GM18508 (cell line): ENCODE results near the gene THUMPD2.
A peak's percentile ranks its signal among the peaks of the same experiment; 100 is the strongest.

ENCODE experiments used
- ATAC-seq: cut with Tn5 transposase; IDR thresholded peaks from one replicate; pipeline ENCODE4 v1.9.1; 2021; ENCODE audit warnings: moderate number of reproducible peaks; ENCODE audit not compliant: insufficient read depth, unreplicated experiment

The THUMPD2 gene

GRCh38 chr2:39762448-39762847 is 16.6 kb downstream of the THUMPD2 start:
- ATAC-seq, result no peak

- ATAC-seq, result no peak
Observed at GRCh38 chr2:39757156-39757555, 21.9 kb downstream of the THUMPD2 start.

- ATAC-seq, result no peak
Observed at GRCh38 chr2:39755466-39755865, 23.6 kb downstream of the THUMPD2 start.

- ATAC-seq, result no peak
Observed at GRCh38 chr2:39743269-39743776, 35.7 kb downstream of the THUMPD2 start.

GRCh38 chr2:39741871-39742270 is 37.2 kb downstream of the THUMPD2 start:
- ATAC-seq, result no peak

GRCh38 chr2:39739386-39739785 is 39.7 kb downstream of the THUMPD2 start:
- ATAC-seq, result peak; percentile 39

- ATAC-seq, result no peak
Observed at GRCh38 chr2:39738936-39739335, 40.1 kb downstream of the THUMPD2 start.

- ATAC-seq, result no peak
Observed at GRCh38 chr2:39737661-39738060, 41.4 kb downstream of the THUMPD2 start.

GRCh38 chr2:39736640-39737039 is 42.4 kb downstream of the THUMPD2 start:
- ATAC-seq, result no peak

- no peak for ATAC-seq
Observed at GRCh38 chr2:39735648-39736047, 43.4 kb downstream of the THUMPD2 start.

- ATAC-seq, result no peak
Observed at GRCh38 chr2:39734445-39734844, 44.6 kb downstream of the THUMPD2 start.

GRCh38 chr2:39733070-39733674 is 45.9 kb downstream of the THUMPD2 start:
- ATAC-seq, result no peak

- ATAC-seq, result no peak
Observed at GRCh38 chr2:39732482-39732881, 46.6 kb downstream of the THUMPD2 start.

GRCh38 chr2:39731546-39731945 is 47.5 kb downstream of the THUMPD2 start:
- ATAC-seq, result no peak

GRCh38 chr2:39730685-39731302 is 48.3 kb downstream of the THUMPD2 start:
- peak; percentile 54 for ATAC-seq

GRCh38 chr2:39730276-39730675 is 48.8 kb downstream of the THUMPD2 start:
- ATAC-seq, result no peak

GRCh38 chr2:39728941-39729351 is 50.1 kb downstream of the THUMPD2 start:
- no peak for ATAC-seq

GRCh38 chr2:39728085-39728484 is 51.0 kb downstream of the THUMPD2 start:
- ATAC-seq, result peak; percentile 87

- ATAC-seq, result no peak
Observed at GRCh38 chr2:39725401-39725800, 53.7 kb downstream of the THUMPD2 start.

- ATAC-seq, result no peak
Observed at GRCh38 chr2:39724828-39725144, 54.3 kb downstream of the THUMPD2 start.

- ATAC-seq, result no peak
Observed at GRCh38 chr2:39723946-39724827, 54.9 kb downstream of the THUMPD2 start.
